ENCODE data around the gene TRIM51G.
"Not testable (repeated sequence)": the region's sequence is repeated elsewhere in the genome, so short reads cannot be mapped to it uniquely, and the experiment has no call there.

Gene TRIM51G

DNA sequence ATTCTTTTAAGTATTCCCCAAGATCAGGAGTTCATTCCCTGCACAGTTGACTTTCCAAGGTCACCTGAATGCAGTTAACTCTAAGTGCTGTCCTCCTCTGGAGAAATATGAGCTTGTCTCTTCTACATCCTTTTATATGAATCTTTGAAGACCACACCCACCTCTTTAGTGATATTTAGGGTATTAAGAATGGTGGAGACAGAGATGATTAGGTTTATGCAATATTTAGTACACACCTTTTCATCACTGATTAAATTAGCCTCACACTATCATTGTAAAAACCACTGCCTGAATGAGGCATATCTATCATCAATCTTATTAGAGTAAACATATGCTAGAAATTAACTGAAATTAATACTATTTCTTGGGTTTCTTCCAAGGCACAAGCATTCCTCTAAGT, at the start of gene TRIM51G:
TRIM51G (minus strand) TSS at position 101 of the 400 bp plus-strand sequence. CDS start 2,190 bp downstream, outside the sequence.
- DNase-seq: not testable (repeated sequence)

DNA sequence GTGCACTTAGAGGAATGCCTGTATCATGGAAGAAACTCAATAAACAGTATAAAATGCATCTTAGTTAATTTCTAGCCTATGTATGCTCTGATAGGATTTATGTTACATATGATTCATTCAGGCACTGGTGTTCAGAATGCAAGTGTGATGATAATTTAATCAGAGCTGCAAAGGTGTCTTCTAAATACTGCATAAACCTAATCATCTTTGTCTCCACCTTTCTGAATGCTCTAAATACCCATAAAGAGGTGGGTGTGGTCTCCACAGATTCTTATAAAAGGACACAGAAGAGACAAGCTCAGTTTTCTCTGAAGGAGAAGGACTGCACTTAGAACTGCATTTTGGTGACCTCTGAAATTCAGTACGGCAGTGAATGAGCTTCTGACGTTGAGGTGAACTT, 44.8 kb upstream of the TRIM51G start, which contains the start of gene TRIM49B:
TRIM49B (plus strand) TSS at position 301 of the 400 bp plus-strand sequence. CDS start 2,777 bp downstream, outside the sequence.
- not testable (repeated sequence) for DNase-seq

- DNase-seq: not testable (repeated sequence)
Observed at GRCh38 chr11:48968592-48968991, 15.1 kb downstream of the TRIM51G start.

GRCh38 chr11:48955315-48956049, 28.2 kb downstream of the TRIM51G start:
- not testable (repeated sequence) for DNase-seq

DNA sequence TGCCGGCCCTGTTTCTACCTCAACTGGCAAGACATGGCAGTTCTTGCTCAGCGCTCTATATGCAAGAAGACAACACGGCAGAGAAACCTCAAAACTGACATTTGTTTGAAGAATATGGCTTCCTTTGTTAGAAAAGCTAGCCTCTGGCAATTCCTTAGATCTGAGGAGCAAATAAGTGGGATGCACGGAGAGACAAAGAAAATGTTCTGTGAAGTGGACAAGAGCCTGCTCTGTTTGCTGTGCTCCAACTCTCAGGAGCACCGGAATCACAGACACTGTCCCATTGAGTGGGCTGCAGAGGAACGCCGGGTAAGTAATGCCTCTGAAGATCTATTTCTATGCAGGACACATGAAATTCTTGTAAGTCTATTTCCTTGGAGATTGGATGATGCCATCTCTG, 37.9 kb downstream of the TRIM51G start:
- not testable (repeated sequence) for DNase-seq

Data from NCI-H510A (cell line).